Mucosa of descending colon (tissue), 3 donors: Measurements from ENCODE around the gene FRMD6. TPM values are rescaled to one million over a fixed set of nuclear protein-coding genes. Genes with fewer than 3 reads are reported as not detected.

Experiments used
- ATAC-seq: fragments of 200-7000 bp; cut with Tn5 transposase; one replicate; pipeline ENCODE4 v1.9.1; 2020; ENCODE audit warnings: mild to moderate bottlenecking, moderate library complexity
- DNase-seq, 3 donors: peaks; one replicate each; pipeline ENCODE4 v3.0.0-alpha.2; 2020
- H3K36me3 ChIP-seq: fragments of 200-600 bp; one replicate; pipeline ENCODE4 v1.8.0; 2021; ENCODE audit warnings: low read depth, mild to moderate bottlenecking
- H3K4me1 ChIP-seq: fragments of 200-600 bp; one replicate; pipeline ENCODE4 v1.8.0; 2021; ENCODE audit warnings: low read depth, mild to moderate bottlenecking
- H3K4me3 ChIP-seq: fragments of 200-600 bp; one replicate; pipeline ENCODE4 v1.8.0; 2021; ENCODE audit warnings: mild to moderate bottlenecking
- H3K9me3 ChIP-seq: fragments of 200-600 bp; one replicate; pipeline ENCODE4 v1.8.0; 2021; ENCODE audit warnings: mild to moderate bottlenecking
- CTCF ChIP-seq: fragments of 200-600 bp; IDR thresholded peaks from one replicate; pipeline ENCODE4 v1.8.0; 2022; ENCODE audit warnings: antibody characterized with exemption, mild to moderate bottlenecking
- intact Hi-C, 2 donors: fragments of 100-400 bp; cut with DNase I in 1 of 2; cut with micrococcal nuclease in 1 of 2; formaldehyde crosslinking; loops; one replicate each; pipeline versions ENCODE4 v1.11.0 to v1.11.1; 2022; cut with DNase I, micrococcal nuclease
- total RNA-seq, 3 donors: library from RNA; stranded (reverse); fragmentation: NEBNext Ultra II Directional in 2 of 3; extraction: Animal tissue kit (Norgen Biotek cat#: 25700) in 2 of 3; gene quantifications; one replicate each; pipeline versions ENCODE4 v1.2.1 to v1.2.4, GENCODE V29; 2021 to 2023
- donor health status: DM: no; HTN: no; CAD: no; lungs with moderate emphysema.
- donor health status: DM: no; HTN: no; CAD: no.
- donor health status: DM: no; HTN: yes; CAD: no.

Gene FRMD6
- total RNA-seq, 3 donors from 2014 or later, result 4.2 to 39.1 (median 8.5) TPM

GRCh38 chr14:51701951-51702350, 50.2 kb downstream of the FRMD6 start:
- no peaks in the 10 kb centered on the region for H3K9me3 ChIP-seq
- ATAC-seq, result no peak
- TF ChIP-seq CTCF, result no peak
- H3K4me1 ChIP-seq, result no peaks in the 10 kb centered on the region
- H3K36me3 ChIP-seq, result no peaks in the 10 kb centered on the region
- intact Hi-C loops, result no loop called here
- no peak for DNase-seq
- no peak overlapping the region for H3K4me3 ChIP-seq

- intact Hi-C loops, result no loop called here
- no peak overlapping the region for H3K4me3 ChIP-seq
- TF ChIP-seq CTCF, result no peak
- ATAC-seq (no peak), DNase-seq (no peak)
- no peaks in the 10 kb centered on the region for H3K4me1 ChIP-seq
- H3K36me3 ChIP-seq, result no peaks in the 10 kb centered on the region
- no peaks in the 10 kb centered on the region for H3K9me3 ChIP-seq
Measured at GRCh38 chr14:51703787-51704186, 52.1 kb downstream of the FRMD6 start.

- DNase-seq (no peak), ATAC-seq (no peak)
- H3K36me3 ChIP-seq, result no peaks in the 10 kb centered on the region
- no peaks in the 10 kb centered on the region for H3K9me3 ChIP-seq
- intact Hi-C loops, result no loop called here
- H3K4me1 ChIP-seq, result no peaks in the 10 kb centered on the region
- no peak overlapping the region for H3K4me3 ChIP-seq
- TF ChIP-seq CTCF, result no peak
Measured at GRCh38 chr14:51704545-51704944, 52.8 kb downstream of the FRMD6 start.

- ATAC-seq (no peak), DNase-seq (no peak)
- TF ChIP-seq CTCF, result no peak
- no peaks in the 10 kb centered on the region for H3K9me3 ChIP-seq
- no peaks in the 10 kb centered on the region for H3K36me3 ChIP-seq
- intact Hi-C loops, result no loop called here
- H3K4me3 ChIP-seq, result no peak overlapping the region
- H3K4me1 ChIP-seq, result no peaks in the 10 kb centered on the region
Measured at GRCh38 chr14:51707327-51707726, 55.6 kb downstream of the FRMD6 start.

- TF ChIP-seq CTCF, result no peak
- intact Hi-C loops, result no loop called here
Measured at GRCh38 chr14:51711505-51711904, 59.8 kb downstream of the FRMD6 start.

GRCh38 chr14:51715250-51715649, 63.5 kb downstream of the FRMD6 start:
- DNase-seq, result no peak
- TF ChIP-seq CTCF, result no peak
- no peaks in the 10 kb centered on the region for H3K4me1 ChIP-seq
- H3K9me3 ChIP-seq, result no peaks in the 10 kb centered on the region
- ATAC-seq, result peak; percentile 51
- H3K4me3 ChIP-seq, result no peak overlapping the region
- intact Hi-C loops, result no loop called here
- no peaks in the 10 kb centered on the region for H3K36me3 ChIP-seq

More at GRCh38 chr14:51711505-51711904, 59.8 kb downstream of the FRMD6 start:
- Histone ChIP-seq H3K9me3 (no peaks in the 10 kb centered on the region), H3K4me3 (no peak overlapping the region), H3K4me1 (no peaks in the 10 kb centered on the region), H3K36me3 (no peaks in the 10 kb centered on the region)
- no peak for ATAC-seq
- DNase-seq, result no peak
